Endothelial cell (in vitro differentiated cells): ENCODE data around the gene MYO7B. TPM values are rescaled to one million over a fixed set of nuclear protein-coding genes. Genes with fewer than 3 reads are reported as not detected.
A peak's percentile ranks its signal among the peaks of the same experiment; 100 is the strongest.

Source experiments
- DNase-seq: peaks from one replicate; pipeline ENCODE4 v3.0.0; 2021; ENCODE audit warnings: low spot score
- H3K27ac Mint-ChIP-seq: one replicate; pipeline ENCODE4 v1.8.0; 2021; ENCODE audit warnings: mixed read lengths, inconsistent platforms; ENCODE audit not compliant: unreplicated experiment
- H3K27me3 Mint-ChIP-seq: one replicate; pipeline ENCODE4 v1.8.0; 2021; ENCODE audit warnings: mild to moderate bottlenecking, moderate library complexity, mixed read lengths, inconsistent platforms; ENCODE audit not compliant: unreplicated experiment
- H3K36me3 Mint-ChIP-seq: one replicate; pipeline ENCODE4 v1.8.0; 2021; ENCODE audit warnings: mild to moderate bottlenecking, low read depth, mixed read lengths, inconsistent platforms; ENCODE audit not compliant: unreplicated experiment
- H3K4me1 Mint-ChIP-seq: one replicate; pipeline ENCODE4 v1.8.0; 2021; ENCODE audit warnings: mild to moderate bottlenecking, mixed read lengths, inconsistent platforms; ENCODE audit not compliant: unreplicated experiment
- H3K4me3 Mint-ChIP-seq: one replicate; pipeline ENCODE4 v1.8.0; 2021; ENCODE audit warnings: mild to moderate bottlenecking, mixed read lengths, inconsistent platforms; ENCODE audit not compliant: unreplicated experiment
- H3K9me3 Mint-ChIP-seq: one replicate; pipeline ENCODE4 v1.8.0; 2021; ENCODE audit warnings: mixed read lengths, inconsistent platforms; ENCODE audit not compliant: unreplicated experiment
- total RNA-seq: library from RNA; stranded (reverse); fragmentation: NEBNext Ultra II Directional; extraction: Animal tissue kit (Norgen Biotek cat#: 25700); gene quantifications from one replicate; pipeline ENCODE4 v1.2.1, GENCODE V29; 2021; ENCODE audit not compliant: unreplicated experiment
- TF ChIP-seq, protein P1 (sequence below): fragments of 200-600 bp; sonication (generic); IDR thresholded peaks from one replicate; pipeline ENCODE4 v1.5.0; 2021; ENCODE audit warnings: antibody characterized with exemption; ENCODE audit not compliant: unreplicated experiment

Gene MYO7B
- total RNA-seq, 1 donor from 2014 or later, result 0.90 TPM

DNA sequence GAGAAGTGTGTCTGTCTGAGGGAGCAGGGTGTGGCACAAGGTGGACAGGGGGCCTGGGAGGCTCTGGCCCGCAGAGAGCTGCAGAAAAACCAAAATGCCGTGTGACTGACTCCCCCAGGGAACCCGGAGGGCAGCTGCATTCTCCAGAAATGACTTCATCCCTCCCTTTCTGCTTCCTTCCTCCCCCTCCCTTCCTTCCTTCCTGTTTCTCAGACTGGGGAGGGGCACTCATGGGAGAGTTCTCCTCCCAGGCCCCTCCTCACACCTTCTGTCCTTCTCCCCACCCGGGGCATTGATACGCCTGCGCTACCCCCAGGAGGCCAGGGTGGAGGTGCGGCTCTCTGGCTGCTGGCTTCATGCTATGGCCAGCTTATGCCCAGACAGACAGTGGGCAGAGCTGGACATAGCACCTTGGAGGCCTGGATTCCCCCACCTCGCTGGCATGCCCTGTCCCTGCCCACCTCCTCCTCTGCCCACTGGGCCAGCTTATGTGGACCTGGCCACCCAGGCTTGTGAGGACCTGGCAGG, 102.3 kb downstream of the MYO7B start:
- DNase-seq, result peak; percentile 41
- TF ChIP-seq, protein P1, sequence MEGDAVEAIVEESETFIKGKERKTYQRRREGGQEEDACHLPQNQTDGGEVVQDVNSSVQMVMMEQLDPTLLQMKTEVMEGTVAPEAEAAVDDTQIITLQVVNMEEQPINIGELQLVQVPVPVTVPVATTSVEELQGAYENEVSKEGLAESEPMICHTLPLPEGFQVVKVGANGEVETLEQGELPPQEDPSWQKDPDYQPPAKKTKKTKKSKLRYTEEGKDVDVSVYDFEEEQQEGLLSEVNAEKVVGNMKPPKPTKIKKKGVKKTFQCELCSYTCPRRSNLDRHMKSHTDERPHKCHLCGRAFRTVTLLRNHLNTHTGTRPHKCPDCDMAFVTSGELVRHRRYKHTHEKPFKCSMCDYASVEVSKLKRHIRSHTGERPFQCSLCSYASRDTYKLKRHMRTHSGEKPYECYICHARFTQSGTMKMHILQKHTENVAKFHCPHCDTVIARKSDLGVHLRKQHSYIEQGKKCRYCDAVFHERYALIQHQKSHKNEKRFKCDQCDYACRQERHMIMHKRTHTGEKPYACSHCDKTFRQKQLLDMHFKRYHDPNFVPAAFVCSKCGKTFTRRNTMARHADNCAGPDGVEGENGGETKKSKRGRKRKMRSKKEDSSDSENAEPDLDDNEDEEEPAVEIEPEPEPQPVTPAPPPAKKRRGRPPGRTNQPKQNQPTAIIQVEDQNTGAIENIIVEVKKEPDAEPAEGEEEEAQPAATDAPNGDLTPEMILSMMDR, result no peak
- Mint-ChIP-seq H3K36me3 (no peaks in the 10 kb centered on the region), H3K4me1 (peaks cover 10% of the 10 kb centered on the region), H3K4me3 (no peak overlapping the region), H3K9me3 (no peaks in the 10 kb centered on the region), H3K27ac (peak overlapping the region; percentile 57), H3K27me3 (peaks cover 3% of the 10 kb centered on the region)

DNA sequence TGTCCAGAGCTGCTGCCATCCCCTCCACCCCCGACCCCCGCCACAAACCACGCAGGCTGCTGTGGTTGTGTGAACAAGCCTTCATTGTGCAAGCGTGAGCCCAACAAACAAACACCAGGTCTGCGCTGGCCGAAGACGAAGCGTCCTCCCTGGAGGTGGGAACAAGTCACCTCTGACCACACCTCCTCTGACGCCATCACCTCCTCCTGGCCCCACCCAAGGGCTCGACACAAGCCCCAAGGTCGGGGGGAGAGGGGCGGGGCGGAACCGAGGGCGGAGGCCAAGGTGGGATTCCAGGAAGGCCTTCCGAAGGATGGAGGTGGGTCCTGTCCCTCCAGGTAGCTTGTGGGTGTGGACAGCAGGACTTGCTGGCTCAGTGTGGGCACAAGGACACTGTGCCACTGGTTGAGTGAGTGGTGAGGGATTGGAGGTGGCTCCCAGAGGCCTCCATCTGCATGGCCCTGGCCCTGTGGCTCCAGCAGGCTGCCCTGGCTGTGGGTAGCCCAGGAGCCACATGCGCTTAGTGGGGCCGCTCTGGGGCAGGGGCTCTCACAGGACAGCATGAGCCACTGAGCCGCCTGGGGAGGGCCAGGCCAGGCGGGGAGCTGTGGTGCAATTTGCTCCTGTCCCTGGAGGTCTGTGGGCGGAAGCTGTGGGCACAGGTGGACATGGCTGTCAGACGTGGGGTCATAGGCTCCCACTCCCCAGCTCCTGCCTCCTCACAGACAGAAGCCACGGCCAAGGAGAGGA, 103.1 kb downstream of the MYO7B start:
- TF ChIP-seq, protein P1, result no peak
- H3K4me1 Mint-ChIP-seq, result peaks cover 10% of the 10 kb centered on the region
- H3K27me3 Mint-ChIP-seq, result peaks cover 3% of the 10 kb centered on the region
- no peaks in the 10 kb centered on the region for H3K36me3 Mint-ChIP-seq
- H3K4me3 Mint-ChIP-seq, result no peak overlapping the region
- no peak overlapping the region for H3K27ac Mint-ChIP-seq
- no peaks in the 10 kb centered on the region for H3K9me3 Mint-ChIP-seq
- DNase-seq, result no peak

- TF ChIP-seq, protein P1, result no peak
- H3K36me3 Mint-ChIP-seq, result no peaks in the 10 kb centered on the region
- DNase-seq, result no peak
- no peak overlapping the region for H3K4me3 Mint-ChIP-seq
- peaks cover 3% of the 10 kb centered on the region for H3K27me3 Mint-ChIP-seq
- peaks cover 6% of the 10 kb centered on the region for H3K4me1 Mint-ChIP-seq
- no peak overlapping the region for H3K27ac Mint-ChIP-seq
- H3K9me3 Mint-ChIP-seq, result no peaks in the 10 kb centered on the region
Measured at GRCh38 chr2:127639111-127639474, 103.6 kb downstream of the MYO7B start.

DNA sequence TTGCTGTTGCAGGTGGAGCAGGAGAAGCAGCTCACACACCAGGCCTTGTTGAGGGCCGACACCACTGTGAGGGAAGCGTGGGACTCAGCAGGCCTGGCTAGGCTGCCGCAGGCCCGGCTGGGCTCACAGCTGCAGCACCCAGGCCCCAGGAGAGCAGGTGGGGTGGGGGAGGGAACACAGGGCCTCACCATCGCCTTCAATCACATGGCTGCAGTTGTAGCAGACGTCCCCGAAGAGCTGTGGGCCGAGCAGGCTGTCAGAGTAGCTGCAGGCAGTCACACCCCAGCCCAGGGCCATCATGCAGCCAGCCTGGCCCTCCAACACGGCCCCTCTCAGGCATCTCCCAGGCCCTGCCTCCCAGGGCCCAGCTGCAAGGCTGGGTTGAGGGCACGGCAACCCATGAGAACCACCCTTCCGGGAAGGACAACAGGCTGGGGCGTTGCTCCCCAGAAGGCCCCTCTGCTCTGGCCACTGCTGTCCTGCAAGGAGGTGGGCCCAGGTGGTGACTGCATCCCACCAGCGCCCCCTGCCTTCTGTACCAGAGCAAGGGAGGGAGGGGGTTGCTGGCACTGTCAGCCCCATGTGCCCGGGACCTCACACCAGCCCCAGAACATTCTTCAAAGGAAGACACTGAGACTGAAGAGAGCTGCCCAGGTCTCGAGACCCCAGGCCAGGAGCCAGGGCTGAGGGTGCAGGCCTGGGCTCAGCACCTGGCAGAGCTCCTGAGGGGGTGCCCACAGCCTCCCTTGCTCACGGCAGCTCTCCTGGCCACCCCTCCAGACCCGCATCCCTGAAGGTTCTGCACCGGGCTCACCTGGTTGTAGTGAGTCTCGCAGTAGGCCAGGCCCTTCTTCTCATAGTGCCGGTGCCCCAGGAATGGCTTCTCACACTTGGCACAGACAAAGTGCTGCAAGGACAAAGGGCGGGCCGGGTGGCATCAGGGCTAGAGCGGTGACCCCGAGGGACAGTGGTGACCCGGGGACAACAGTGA, 104.9 kb downstream of the MYO7B start:
- H3K4me3 Mint-ChIP-seq, result no peak overlapping the region
- H3K36me3 Mint-ChIP-seq, result peaks cover 9% of the 10 kb centered on the region
- TF ChIP-seq, protein P1, result peak; percentile 24
- peak; percentile 35 for DNase-seq
- peaks cover 8% of the 10 kb centered on the region for H3K4me1 Mint-ChIP-seq
- H3K9me3 Mint-ChIP-seq, result no peaks in the 10 kb centered on the region
- H3K27me3 Mint-ChIP-seq, result peaks cover 6% of the 10 kb centered on the region
- no peak overlapping the region for H3K27ac Mint-ChIP-seq
